MCF 10A (cell line): ENCODE results near the gene TMEM187. TPM values are rescaled to one million over a fixed set of nuclear protein-coding genes. Genes with fewer than 3 reads are reported as not detected.
A peak's percentile ranks its signal among the peaks of the same experiment; 100 is the strongest.

Source experiments
- BruUV-seq: library from RNA; stranded (reverse); fragments of 400-500 nt; replicated peaks from 2 replicates; lab custom pipeline; 2021; lab: Mats Ljungman, UMichigan
- CTCF ChIA-PET: fragments of 300-600 bp; sonication (Branson Sonifier 250); formaldehyde crosslinking; extraction: SDS; loops from one replicate; lab custom pipeline; 2021; ENCODE audit warnings: antibody characterized with exemption, inconsistent platforms; lab: Yijun Ruan, JAX
- POLR2A ChIA-PET: fragments of 300-600, 350-650 bp; sonication (Branson Sonifier 250); formaldehyde crosslinking; extraction: SDS; loops from one replicate; lab custom pipeline; 2020; ENCODE audit warnings: antibody characterized with exemption, inconsistent platforms; lab: Yijun Ruan, JAX
- DNase-seq: peaks from one replicate; pipeline ENCODE4 v3.0.0-alpha.2; 2018; ENCODE audit not compliant: unreplicated experiment
- H3K27ac Mint-ChIP-seq: one replicate; pipeline ENCODE4 v1.8.0; 2022; ENCODE audit warnings: mild to moderate bottlenecking, low read depth, mixed read lengths; ENCODE audit not compliant: unreplicated experiment
- H3K27me3 Mint-ChIP-seq: one replicate; pipeline ENCODE4 v1.8.0; 2022; ENCODE audit warnings: mixed read lengths; ENCODE audit not compliant: insufficient read depth, unreplicated experiment
- H3K36me3 Mint-ChIP-seq: one replicate; pipeline ENCODE4 v1.8.0; 2022; ENCODE audit warnings: mild to moderate bottlenecking, moderate library complexity, mixed read lengths; ENCODE audit not compliant: insufficient read depth, unreplicated experiment
- H3K4me1 Mint-ChIP-seq: one replicate; pipeline ENCODE4 v1.8.0; 2022; ENCODE audit warnings: mixed read lengths; ENCODE audit not compliant: insufficient read depth, unreplicated experiment
- H3K4me3 Mint-ChIP-seq: one replicate; pipeline ENCODE4 v1.8.0; 2022; ENCODE audit warnings: mild to moderate bottlenecking, moderate library complexity, mixed read lengths; ENCODE audit not compliant: unreplicated experiment
- H3K9me3 Mint-ChIP-seq: one replicate; pipeline ENCODE4 v1.8.0; 2022; ENCODE audit warnings: mixed read lengths; ENCODE audit not compliant: unreplicated experiment
- CTCF ChIP-seq: fragments of 200-600 bp; IDR thresholded peaks from one replicate; pipeline ENCODE4 v1.8.0; 2022; ENCODE audit warnings: antibody characterized with exemption, mild to moderate bottlenecking; ENCODE audit not compliant: unreplicated experiment
- intact Hi-C: fragments of 100-400 bp; cut with micrococcal nuclease; formaldehyde crosslinking; loops from 2 replicates; pipeline ENCODE4 v1.14.1; 2022
- total RNA-seq: library from RNA; stranded (reverse); gene quantifications from 2 replicates; pipeline ENCODE4 v1.2.3, GENCODE V29; 2022

Gene TMEM187
- total RNA-seq, 1 experiment from 2014 or later: 9.3 TPM

DNA sequence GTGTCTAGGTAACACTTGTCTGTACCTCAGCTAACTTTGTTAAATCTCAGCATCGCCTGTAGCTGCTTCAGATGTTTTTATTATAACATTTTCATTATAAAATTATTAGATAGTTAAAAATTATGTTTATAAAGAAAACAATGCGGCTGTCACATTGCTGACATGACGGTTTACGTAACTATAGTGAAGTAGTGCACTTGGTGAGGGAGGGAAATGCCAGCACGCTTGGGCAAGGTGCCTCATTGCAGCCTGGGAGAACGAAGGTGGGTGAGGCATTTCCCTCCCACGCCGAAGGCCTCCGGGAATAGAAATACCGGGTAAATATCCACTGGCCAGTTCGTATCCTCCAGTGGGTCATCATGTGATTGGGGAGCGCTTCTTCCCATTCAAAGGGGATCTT is 15.9 kb downstream of the TMEM187 start:
- Mint-ChIP-seq H3K4me3 (no peak overlapping the region), H3K9me3 (no peaks in the 10 kb centered on the region), H3K36me3 (no peaks in the 10 kb centered on the region), H3K27ac (no peak overlapping the region), H3K27me3 (peaks cover 39% of the 10 kb centered on the region), H3K4me1 (no peaks in the 10 kb centered on the region)
- POLR2A ChIA-PET: interaction anchor here (0.6 kb wide), 1 partner anchor 19 kb away, joined by 3 read pairs; no protein-coding TSS in a partner anchor
- no peak for TF ChIP-seq CTCF
- DNase-seq: peak; percentile 26
- intact Hi-C loops: no loop called here
- CTCF ChIA-PET: interaction anchor here (1.1 to 2.2 kb wide), 2 partner anchors 25 to 63 kb away, joined by 3 to 8 read pairs; no protein-coding TSS in a partner anchor
- BruUV-seq: no TSS peak

DNA sequence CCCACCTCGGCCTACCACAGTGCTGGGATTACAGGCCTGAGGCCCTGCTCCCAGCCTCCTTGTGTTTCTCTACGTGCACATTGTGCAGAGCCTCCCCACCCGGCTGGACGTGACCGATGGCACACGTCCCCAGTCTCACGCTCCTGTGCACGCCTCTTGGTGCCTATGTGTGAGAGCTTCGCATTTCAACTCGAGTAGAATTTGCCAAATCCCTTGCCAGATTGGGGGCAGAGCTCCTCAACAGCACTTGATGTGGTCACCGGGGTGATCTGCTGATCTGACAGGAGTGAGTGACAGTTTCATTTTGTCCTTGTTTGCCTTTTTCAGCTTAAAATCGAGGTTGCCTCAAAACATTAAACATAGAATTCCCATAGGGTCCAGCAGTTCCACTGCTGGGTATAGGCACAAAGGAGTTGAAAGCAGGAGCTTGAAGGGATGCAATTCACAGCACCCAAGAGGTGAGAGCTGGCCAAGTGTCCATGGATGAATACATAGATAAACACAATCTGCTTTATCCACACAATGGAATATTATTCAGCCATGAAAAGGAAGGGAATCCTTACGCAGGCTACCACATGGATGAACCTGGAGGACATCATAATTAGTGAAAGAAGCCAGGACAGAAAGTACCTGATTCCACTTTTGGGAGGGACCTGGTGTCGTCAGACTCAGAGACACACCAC is 17.6 kb downstream of the TMEM187 start:
- CTCF ChIA-PET: interaction anchor here (2.2 kb wide), 1 partner anchor 24 kb away, joined by 8 read pairs; no protein-coding TSS in a partner anchor
- H3K27me3 Mint-ChIP-seq: peaks cover 39% of the 10 kb centered on the region
- TF ChIP-seq CTCF: no peak
- POLR2A ChIA-PET: no interaction called here
- H3K36me3 Mint-ChIP-seq: no peaks in the 10 kb centered on the region
- H3K27ac Mint-ChIP-seq: no peak overlapping the region
- no peaks in the 10 kb centered on the region for H3K4me1 Mint-ChIP-seq
- H3K9me3 Mint-ChIP-seq: no peaks in the 10 kb centered on the region
- no peak overlapping the region for H3K4me3 Mint-ChIP-seq
- no TSS peak for BruUV-seq
- intact Hi-C loops: no loop called here
- no peak for DNase-seq

DNA sequence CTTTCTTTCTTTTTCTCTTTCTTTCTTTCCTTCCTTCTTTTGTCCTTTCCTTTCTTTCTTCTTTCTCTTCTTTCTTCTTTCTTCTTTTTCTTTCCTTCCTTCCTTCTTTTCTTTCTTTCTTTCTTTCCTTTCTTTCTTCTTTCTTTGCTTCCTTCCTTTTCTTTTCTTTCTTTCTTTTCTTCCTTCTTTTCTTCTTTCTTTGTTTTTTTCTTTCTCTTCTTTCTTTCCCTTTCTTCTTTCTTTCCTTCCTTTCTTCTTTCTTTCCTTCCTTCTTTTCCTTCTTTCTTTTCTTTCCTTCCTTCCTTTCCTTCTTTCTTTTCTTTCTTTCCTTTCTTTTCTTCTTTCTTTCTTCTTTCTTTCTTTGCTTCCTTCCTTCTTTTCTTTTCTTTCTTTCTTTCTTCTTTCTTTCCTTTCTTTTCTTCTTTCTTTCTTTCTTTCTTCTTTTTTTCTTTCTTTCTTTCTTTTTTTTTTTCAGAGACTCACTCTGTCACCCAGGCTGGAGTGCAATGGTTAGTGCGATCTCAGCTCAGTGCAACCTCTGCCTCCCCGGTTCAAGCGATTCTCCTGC is 18.5 kb downstream of the TMEM187 start:
- H3K36me3 Mint-ChIP-seq: no peaks in the 10 kb centered on the region
- BruUV-seq: no TSS peak
- no peaks in the 10 kb centered on the region for H3K4me1 Mint-ChIP-seq
- no peak for DNase-seq
- H3K9me3 Mint-ChIP-seq: no peaks in the 10 kb centered on the region
- CTCF ChIA-PET: no interaction called here
- no peak overlapping the region for H3K27ac Mint-ChIP-seq
- intact Hi-C loops: no loop called here
- peaks cover 39% of the 10 kb centered on the region for H3K27me3 Mint-ChIP-seq
- POLR2A ChIA-PET: no interaction called here
- no peak overlapping the region for H3K4me3 Mint-ChIP-seq
- TF ChIP-seq CTCF: no peak

GRCh38 chrX:153992180-153992579 is 19.6 kb downstream of the TMEM187 start:
- CTCF ChIA-PET: interaction anchor here (0.7 kb wide), 1 partner anchor 392 kb away, joined by 4 read pairs; no protein-coding TSS in a partner anchor
- DNase-seq: no peak
- Mint-ChIP-seq H3K9me3 (no peaks in the 10 kb centered on the region), H3K27ac (no peak overlapping the region), H3K4me1 (no peaks in the 10 kb centered on the region), H3K4me3 (no peak overlapping the region), H3K36me3 (no peaks in the 10 kb centered on the region), H3K27me3 (peaks cover 39% of the 10 kb centered on the region)
- TF ChIP-seq CTCF: no peak
- POLR2A ChIA-PET: no interaction called here
- no TSS peak for BruUV-seq
- intact Hi-C loops: no loop called here
